Tibial nerve (tissue), 4 donors: Measurements from ENCODE around the gene NCS1. TPM values are rescaled to one million over a fixed set of nuclear protein-coding genes. Genes with fewer than 3 reads are reported as not detected.

Source experiments
- DNase-seq, 2 donors: peaks; one replicate each; pipeline ENCODE4 v3.0.0-alpha.2; 2019; ENCODE audit warnings: low spot score in 2 of 2
- H3K27ac ChIP-seq, 4 donors: fragments of 200-600 bp; sonication (generic) in 3 of 4; one replicate each; pipeline ENCODE4 v1.5.1; 2017 to 2019; ENCODE audit warnings: mild to moderate bottlenecking in 1 of 4
- H3K27me3 ChIP-seq, 2 donors: fragments of 200-600 bp; sonication (generic) in 1 of 2; one replicate each; pipeline versions ENCODE4 v1.5.1 to v1.6.0; 2017 to 2019
- H3K36me3 ChIP-seq, 3 donors: fragments of 200-600 bp; sonication (generic); one replicate each; pipeline ENCODE4 v1.5.1; 2018 to 2019
- H3K4me1 ChIP-seq, 4 donors: fragments of 200-600 bp; sonication (generic) in 3 of 4; one replicate each; pipeline ENCODE4 v1.5.1; 2017 to 2019
- H3K4me3 ChIP-seq, 4 donors: fragments of 200-600 bp; sonication (generic) in 3 of 4; one replicate each; pipeline ENCODE4 v1.5.1; 2017 to 2019; ENCODE audit warnings: mild to moderate bottlenecking in 1 of 4, moderate library complexity in 1 of 4
- H3K9me3 ChIP-seq, 4 donors: fragments of 200-600 bp; sonication (generic) in 3 of 4; one replicate each; pipeline ENCODE4 v1.5.1; 2017 to 2019
- CTCF ChIP-seq, 5 experiments: fragments of 200-600 bp in 3 of 5; fragments of 450-650 bp in 2 of 5; sonication (generic) in 3 of 5; IDR thresholded peaks; one replicate each; pipeline ENCODE4 v1.5.1; 2016 to 2019; ENCODE audit warnings: antibody characterized with exemption in 5 of 5, mild to moderate bottlenecking in 3 of 5, moderate library complexity in 2 of 5
- EP300 ChIP-seq, 2 donors: sonication (generic); formaldehyde crosslinking; IDR thresholded peaks; one replicate each; pipeline ENCODE4 v1.6.1; 2017; ENCODE audit warnings: antibody characterized with exemption in 2 of 2, mild to moderate bottlenecking in 1 of 2
- POLR2A ChIP-seq, 2 donors: fragments of 450-650 bp; IDR thresholded peaks; one replicate each; pipeline ENCODE4 v1.6.1; 2017; ENCODE audit warnings: antibody characterized with exemption in 2 of 2, mild to moderate bottlenecking in 2 of 2, moderate library complexity in 2 of 2
- WGBS, 2 donors: methylation state at CpG; one replicate each; pipeline ENCODE4 v1.1.5; 2018; 5-methylcytosine and 5-hydroxymethylcytosine counted together
- total RNA-seq, 4 donors: library from RNA; depleted of rRNA; stranded (reverse); fragments of >200 nt; gene quantifications; one replicate each; pipeline ENCODE4 v1.1.0, GENCODE V29; 2016

The NCS1 gene
- total RNA-seq, 4 donors from 2014 or later: 5.7 to 10.7 (median 9.7) TPM

DNA sequence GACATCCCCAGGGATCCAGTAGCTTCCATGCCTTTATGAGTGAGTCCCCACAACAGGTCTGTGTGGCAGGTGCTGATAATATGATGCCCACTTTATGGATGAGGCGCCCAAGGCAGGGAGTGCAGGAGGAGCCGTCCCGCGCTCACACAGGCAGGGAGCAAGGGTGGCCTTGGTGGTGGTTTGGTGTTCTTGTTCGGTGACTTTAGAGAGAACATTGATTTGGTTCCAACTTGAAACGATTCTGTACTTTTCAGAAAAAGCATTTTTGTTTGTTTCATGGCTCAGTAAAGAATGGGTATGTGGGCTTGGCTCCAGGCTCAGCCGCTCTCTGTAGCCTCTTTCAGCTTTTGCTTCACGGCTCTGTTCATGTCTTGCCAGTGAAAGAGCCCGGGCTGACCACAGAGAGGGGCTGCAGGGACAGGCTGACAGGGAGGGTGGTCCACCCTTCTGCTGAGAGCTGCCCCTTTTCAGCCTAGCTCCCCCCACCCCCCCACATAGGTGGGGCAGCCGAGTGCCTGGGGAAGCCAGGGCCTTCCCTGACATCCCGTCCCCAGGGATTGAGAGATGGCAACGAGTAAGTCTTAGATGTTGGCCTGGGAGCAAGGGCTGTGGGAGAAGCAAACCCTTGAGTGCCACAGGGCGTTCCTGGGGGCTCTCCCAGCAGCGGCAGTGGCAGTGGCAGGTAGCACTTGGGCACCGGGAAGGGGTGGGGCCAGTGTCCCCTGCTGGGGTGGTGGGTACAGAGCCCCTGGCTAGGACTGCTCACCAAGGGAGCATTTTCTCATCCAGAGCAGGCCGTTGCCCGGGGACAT, 28.0 kb downstream of the NCS1 start:
- Histone ChIP-seq H3K9me3 (no peaks in the 10 kb centered on the region), H3K4me1 (peaks cover 0 to 40% (median 5%) of the 10 kb centered on the region in 4 donors), H3K36me3 (no peaks in the 10 kb centered on the region), H3K4me3 (no peak overlapping the region), H3K27ac (peak overlapping the region; percentile 7 to 58 (median 34)), H3K27me3 (no peaks in the 10 kb centered on the region)
- no peak for DNase-seq
- TF ChIP-seq POLR2A (IDR thresholded peaks at IDR 0.05) (no peak), CTCF (IDR thresholded peaks at IDR 0.05) (no peak), EP300 (IDR thresholded peaks at IDR 0.05) (no peak)
- 49 to 52% methylated on average over 16 of the region's 17 CpGs for WGBS, 2 donors

- TF ChIP-seq POLR2A (IDR thresholded peaks at IDR 0.05) (no peak), EP300 (IDR thresholded peaks at IDR 0.05) (no peak), CTCF (IDR thresholded peaks at IDR 0.05) (no peak)
- peaks cover 0 to 28% (median 5%) of the 10 kb centered on the region in 4 donors for H3K4me1 ChIP-seq
- no peak overlapping the region for H3K4me3 ChIP-seq
- no peak for DNase-seq
- no peaks in the 10 kb centered on the region for H3K36me3 ChIP-seq
- no peak overlapping the region for H3K27ac ChIP-seq
- WGBS, 2 donors: 90 to 94% methylated on average over 12 of the region's 12 CpGs
- no peaks in the 10 kb centered on the region for H3K27me3 ChIP-seq
- H3K9me3 ChIP-seq: no peaks in the 10 kb centered on the region
Observed at GRCh38 chr9:130201399-130201873, 29.2 kb downstream of the NCS1 start.

DNA sequence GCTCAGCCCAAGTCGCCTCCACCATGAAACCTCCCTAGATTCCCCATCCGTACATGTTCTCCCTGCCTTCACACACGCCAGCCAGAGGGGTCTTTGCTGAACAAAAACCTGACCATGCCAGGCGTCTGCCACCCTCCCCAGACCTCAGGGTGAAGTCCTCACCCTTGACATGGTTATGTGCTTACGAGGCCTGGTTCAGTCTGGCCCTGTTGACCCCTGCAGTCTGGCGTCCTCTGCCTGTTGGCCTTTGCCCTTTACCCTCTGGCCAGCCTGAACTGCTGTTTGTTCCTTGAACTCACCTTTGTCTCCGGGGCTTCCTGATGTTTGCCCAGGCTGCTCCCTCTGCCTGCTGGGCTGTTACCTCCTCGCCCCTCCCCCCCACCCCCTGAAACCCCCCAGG, 29.8 kb downstream of the NCS1 start:
- Histone ChIP-seq H3K4me1 (peaks cover 0 to 23% (median 5%) of the 10 kb centered on the region in 4 donors), H3K36me3 (no peaks in the 10 kb centered on the region), H3K4me3 (no peak overlapping the region), H3K9me3 (no peaks in the 10 kb centered on the region), H3K27ac (no peak overlapping the region), H3K27me3 (no peaks in the 10 kb centered on the region)
- WGBS, 2 donors: 73 to 79% methylated on average over 8 of the region's 8 CpGs
- TF ChIP-seq POLR2A (IDR thresholded peaks at IDR 0.05): no peak
- no peak for TF ChIP-seq CTCF (IDR thresholded peaks at IDR 0.05)
- no peak for TF ChIP-seq EP300 (IDR thresholded peaks at IDR 0.05)
- DNase-seq: no peak

GRCh38 chr9:130204341-130204740, 32.1 kb downstream of the NCS1 start:
- peaks cover 0 to 18% (median 3%) of the 10 kb centered on the region in 4 donors for H3K4me1 ChIP-seq
- no peak overlapping the region for H3K4me3 ChIP-seq
- TF ChIP-seq EP300 (IDR thresholded peaks at IDR 0.05) (no peak), POLR2A (IDR thresholded peaks at IDR 0.05) (no peak), CTCF (IDR thresholded peaks at IDR 0.05) (no peak)
- H3K27ac ChIP-seq: no peak overlapping the region
- no peaks in the 10 kb centered on the region for H3K27me3 ChIP-seq
- WGBS, 2 donors: 99 to 100% methylated on average over 5 of the region's 5 CpGs
- H3K36me3 ChIP-seq: no peaks in the 10 kb centered on the region
- no peak for DNase-seq
- H3K9me3 ChIP-seq: no peaks in the 10 kb centered on the region

DNA sequence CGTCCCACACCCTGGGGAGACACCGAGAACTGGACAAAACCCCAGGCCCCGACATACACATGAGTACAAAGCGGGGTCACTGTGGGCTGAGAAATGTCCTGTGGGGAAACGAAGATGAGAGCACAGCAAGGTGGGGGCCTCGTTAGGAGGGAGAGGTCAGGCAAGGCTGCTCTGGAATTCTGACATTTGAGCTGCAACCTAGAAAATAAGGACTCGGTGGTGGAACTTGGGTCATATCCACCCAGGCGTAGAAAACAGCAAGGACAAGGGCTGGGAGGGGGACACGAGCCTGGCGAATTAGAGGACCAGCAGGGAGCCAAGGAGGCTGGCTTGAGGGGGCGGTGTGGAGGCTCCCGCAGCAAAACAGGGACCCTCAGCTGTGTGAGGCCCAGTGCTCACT, 32.8 kb downstream of the NCS1 start:
- DNase-seq: no peak
- Histone ChIP-seq H3K27me3 (no peaks in the 10 kb centered on the region), H3K27ac (no peak overlapping the region), H3K9me3 (no peaks in the 10 kb centered on the region), H3K4me1 (peaks cover 0 to 17% (median under 1%) of the 10 kb centered on the region in 4 donors), H3K36me3 (no peaks in the 10 kb centered on the region), H3K4me3 (no peak overlapping the region)
- 75 to 77% methylated on average over 12 of the region's 12 CpGs for WGBS, 2 donors
- no peak for TF ChIP-seq EP300 (IDR thresholded peaks at IDR 0.05)
- TF ChIP-seq CTCF (IDR thresholded peaks at IDR 0.05): no peak
- no peak for TF ChIP-seq POLR2A (IDR thresholded peaks at IDR 0.05)
